SW 1271 (cell line): ENCODE results near the gene NFE2L3.
"Not testable (repeated sequence)": the region's sequence is repeated elsewhere in the genome, so short reads cannot be mapped to it uniquely, and the experiment has no call there.

Experiments
- DNase-seq, 2 experiments: peaks; one replicate each; lab custom pipeline; 2025; lab: John Stamatoyannopoulos, UW

The NFE2L3 gene, protein sequence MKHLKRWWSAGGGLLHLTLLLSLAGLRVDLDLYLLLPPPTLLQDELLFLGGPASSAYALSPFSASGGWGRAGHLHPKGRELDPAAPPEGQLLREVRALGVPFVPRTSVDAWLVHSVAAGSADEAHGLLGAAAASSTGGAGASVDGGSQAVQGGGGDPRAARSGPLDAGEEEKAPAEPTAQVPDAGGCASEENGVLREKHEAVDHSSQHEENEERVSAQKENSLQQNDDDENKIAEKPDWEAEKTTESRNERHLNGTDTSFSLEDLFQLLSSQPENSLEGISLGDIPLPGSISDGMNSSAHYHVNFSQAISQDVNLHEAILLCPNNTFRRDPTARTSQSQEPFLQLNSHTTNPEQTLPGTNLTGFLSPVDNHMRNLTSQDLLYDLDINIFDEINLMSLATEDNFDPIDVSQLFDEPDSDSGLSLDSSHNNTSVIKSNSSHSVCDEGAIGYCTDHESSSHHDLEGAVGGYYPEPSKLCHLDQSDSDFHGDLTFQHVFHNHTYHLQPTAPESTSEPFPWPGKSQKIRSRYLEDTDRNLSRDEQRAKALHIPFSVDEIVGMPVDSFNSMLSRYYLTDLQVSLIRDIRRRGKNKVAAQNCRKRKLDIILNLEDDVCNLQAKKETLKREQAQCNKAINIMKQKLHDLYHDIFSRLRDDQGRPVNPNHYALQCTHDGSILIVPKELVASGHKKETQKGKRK

DNA sequence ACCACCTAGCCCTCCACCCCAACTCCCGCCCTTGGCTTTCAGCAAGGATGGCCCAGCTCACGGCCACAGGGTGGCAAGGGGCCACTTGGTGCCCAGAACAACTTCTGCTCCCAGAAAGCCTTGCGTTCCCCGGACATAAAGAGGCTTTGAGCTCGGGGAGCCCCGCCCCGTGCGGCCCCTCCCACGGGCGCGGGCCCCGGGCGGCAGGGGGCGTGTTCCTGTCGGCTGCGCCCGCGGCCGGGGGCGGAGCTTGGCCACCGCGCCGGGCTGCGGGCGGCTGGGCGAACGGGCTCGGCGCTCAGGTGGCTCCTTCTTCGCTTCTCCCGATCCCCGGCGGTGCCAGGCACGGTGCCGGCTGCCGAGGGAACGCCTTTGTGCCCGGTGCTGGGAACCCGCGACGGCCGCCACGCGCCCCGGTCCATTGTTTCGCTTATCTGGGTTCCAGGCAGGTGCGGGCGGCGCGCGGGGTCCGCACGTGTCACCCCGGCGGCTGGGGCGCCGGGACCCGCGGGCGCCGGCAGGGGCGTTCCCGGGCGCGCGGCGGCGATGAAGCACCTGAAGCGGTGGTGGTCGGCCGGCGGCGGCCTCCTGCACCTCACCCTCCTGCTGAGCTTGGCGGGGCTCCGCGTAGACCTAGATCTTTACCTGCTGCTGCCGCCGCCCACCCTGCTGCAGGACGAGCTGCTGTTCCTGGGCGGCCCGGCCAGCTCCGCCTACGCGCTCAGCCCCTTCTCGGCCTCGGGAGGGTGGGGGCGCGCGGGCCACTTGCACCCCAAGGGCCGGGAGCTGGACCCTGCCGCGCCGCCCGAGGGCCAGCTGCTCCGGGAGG, at the start of gene NFE2L3:
Gene NFE2L3, plus strand, starts transcription at position 246 of the 829 bp plus-strand sequence. Its CDS starts 301 bp downstream, at position 547.
- peak; percentile 58 to 71 for DNase-seq

DNA sequence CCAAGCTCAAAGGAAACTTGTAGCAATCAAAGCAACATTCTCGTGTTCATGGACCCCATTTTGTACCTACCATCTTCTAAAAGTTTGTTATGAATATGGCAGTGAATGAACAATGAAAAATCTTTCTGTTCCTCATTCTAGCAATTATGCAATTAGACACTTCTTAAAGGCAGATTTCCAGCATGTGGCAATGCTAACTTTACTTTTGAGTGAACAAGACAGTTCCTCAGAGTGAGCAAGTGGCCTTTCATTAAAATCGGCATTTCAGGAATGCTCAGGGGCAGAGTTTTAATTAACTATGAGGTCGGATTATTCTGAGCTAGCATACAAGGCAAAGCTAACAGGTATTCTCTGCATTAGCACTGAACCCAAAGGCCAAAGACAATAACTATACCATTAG, 48.4 kb upstream of the NFE2L3 start:
- no peak for DNase-seq

DNA sequence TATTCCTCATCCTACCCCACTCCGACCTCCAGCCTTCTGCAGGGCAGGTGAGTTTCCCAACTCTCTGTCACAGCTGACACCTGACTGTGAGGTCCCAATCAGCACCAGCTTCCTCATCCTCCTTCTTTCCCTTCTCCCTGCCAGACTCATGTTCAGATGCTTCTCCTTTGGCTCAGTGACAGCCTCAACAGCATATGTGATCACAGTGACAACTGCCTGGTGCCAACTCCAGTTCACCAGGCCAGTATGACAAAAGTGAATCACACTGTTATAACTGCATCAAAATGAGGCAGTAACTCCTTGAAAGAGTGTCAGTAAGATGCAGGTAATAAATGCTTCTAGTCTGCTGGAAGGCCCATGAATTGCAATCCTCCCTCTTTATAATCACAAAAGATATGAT, 46.8 kb upstream of the NFE2L3 start:
- DNase-seq, result no peak

DNA sequence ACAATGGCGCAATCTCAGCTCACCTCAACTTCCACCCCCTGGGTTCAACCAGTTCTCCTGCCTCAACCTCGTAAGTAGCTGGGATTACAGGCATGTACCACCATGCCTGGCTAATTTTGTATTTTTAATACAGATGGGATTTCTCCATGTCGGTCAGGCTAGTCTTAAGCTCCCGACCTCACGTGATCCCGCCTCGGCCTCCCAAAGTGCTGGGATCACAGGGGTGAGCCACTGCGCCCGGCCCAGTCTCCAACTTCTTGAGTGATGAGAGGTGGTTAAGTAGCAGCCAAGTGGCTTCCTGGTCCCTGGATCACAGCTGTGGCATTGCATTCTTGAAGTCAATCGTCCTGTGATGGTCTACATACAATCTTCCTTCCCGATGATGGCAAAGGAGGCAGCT, 46.1 kb upstream of the NFE2L3 start:
- no peak for DNase-seq

DNA sequence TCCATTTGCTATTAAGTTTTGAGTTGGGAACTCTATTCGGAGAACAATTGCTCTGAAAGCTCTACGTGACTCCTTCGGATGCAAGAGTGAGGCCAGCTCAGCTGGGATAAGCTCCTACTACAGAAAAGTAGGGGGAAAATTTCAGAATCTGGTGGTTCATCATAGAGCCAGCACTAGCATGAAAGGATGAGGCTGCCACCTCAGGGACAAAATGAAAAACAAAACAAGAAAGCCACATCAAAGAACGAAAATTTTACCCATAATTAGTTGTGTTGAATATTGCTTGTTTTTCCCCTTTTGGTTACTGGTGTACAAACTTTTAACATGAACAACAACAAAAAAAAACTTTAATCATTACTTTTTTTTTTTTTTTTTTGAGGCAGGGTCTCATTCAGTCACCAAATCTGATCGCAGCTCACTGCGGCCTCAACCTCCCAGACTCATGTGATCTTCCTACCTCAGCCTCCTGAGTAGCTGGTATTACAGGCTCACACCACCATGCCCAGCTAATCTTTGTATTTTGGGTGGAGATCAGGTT, 39.7 kb upstream of the NFE2L3 start:
- no peak for DNase-seq

DNA sequence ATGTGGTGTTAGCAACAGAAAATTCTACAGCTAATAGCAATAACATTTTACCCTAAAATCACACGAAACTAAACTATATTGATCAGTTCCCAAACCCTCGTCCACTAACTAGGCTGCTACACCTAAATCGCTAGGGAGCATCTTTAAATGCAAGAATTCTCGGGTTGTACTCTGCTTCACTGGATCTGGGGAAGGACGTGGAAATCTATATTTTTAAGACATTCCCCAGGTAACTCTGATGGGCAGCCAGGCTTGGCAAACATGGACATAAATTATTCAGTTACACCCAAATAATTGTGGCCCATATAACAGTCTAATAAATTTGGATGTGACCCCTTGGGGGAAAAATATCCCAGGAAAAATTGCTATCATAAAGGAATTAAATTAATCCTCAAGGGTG, 36.3 kb upstream of the NFE2L3 start:
- DNase-seq, result no peak

DNA sequence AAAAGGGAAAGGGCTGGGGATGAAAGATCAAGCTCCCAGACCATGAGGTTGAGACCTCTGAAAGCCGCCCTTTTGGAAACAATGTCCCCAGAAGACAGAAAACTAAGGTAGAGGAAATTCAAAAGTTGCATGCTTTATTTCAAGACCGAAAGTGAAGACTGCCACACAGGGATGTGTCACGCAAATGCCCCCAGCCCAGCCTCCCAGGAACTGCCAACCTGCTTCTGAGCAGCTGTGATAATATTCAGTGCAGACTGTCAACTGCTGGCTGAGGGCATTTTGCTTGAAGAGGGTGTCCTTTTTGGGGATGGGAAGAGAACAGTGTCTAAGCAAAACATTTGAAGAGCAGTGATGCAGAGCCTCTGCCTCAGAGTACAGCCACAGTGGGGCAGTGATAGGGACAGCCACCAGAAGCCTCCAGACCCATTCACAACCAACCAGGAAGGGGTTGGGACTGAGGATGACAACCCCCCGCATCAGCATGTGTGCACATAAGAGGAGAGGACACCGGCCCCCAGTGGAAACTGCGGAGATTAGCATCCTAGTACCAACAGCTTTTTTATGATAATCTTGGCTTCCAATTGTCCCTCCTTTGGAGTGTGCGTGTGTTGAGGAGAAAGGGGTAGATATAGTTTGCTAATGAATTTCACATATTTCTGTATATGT, 34.7 kb upstream of the NFE2L3 start:
- DNase-seq, result no peak

DNA sequence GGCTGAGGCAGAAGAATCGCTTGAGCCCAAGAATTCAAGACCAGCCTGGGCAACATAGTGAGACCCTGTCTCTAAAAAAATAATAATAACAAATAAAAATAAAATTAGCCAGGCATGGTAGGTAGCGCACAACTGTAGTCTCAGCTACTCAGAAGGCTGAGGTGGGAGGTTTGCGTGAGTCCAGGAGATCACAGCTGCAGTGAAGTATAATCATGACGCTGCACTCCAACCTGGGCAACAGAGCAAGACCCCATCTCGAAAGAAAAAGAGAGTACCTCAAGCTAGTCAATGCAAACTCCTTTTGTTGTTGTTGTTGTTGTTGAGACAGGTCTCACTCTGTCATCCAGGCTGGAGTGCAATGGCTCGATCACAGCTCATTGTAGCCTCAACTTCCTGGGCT, 34.0 kb upstream of the NFE2L3 start:
- no peak for DNase-seq

DNA sequence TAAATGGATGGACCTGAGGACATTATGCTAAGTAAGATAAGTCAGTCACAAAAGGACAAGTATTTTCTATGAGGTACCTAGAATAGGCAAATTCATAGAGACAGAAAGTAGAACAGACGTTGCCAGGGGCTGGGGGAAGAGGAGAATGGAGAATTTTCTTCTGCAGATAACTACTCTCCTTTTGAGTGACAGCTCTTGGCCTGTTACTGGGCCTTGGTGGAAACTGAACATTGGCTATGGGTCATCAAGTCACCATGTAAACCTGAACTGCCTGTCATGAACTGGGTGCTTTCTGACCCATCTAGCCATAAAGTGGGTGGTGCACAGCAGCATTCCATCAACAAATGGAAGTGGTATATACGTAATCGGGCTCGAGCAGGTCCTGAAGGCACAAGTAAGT, 29.3 kb upstream of the NFE2L3 start:
- DNase-seq, result no peak

DNA sequence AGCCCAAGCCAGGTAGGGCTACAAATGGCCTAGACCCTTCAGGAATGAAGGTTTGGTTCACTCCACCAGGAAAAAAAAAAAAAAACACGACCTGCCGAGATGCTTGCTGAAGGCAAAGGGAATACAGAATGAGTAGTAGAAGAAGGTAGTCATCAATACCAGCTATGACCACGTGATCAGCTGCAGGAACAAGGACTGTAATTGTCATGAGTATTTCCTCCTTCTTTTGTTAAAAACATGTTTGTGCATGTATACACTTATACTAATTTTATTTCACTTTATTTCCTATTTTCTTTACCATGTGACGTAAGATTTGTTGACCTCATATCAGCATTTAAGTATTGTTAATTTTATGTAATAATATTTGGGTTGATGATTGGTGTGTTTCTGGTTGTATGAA, 27.2 kb upstream of the NFE2L3 start:
- DNase-seq, result not testable (repeated sequence)

DNA sequence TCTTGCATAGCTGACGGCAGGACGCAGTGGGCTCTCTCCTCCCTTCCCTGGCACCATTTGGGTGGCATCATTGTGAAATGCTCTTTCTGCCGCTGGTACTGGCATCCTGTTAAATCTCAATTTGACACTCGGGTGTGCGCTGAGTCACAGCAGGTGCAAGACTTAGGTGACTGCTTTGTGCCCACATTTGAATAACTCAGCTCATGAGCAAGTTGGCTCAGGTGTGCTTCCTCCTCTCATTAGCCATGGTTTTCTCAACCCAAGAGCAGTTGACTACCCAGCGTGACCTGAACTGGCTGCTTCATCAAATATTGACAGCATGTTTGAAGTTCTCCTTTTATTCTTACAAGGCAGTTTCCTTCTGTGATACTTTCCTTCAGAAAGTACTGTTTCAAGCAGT, 24.6 kb upstream of the NFE2L3 start:
- DNase-seq, result no peak

DNA sequence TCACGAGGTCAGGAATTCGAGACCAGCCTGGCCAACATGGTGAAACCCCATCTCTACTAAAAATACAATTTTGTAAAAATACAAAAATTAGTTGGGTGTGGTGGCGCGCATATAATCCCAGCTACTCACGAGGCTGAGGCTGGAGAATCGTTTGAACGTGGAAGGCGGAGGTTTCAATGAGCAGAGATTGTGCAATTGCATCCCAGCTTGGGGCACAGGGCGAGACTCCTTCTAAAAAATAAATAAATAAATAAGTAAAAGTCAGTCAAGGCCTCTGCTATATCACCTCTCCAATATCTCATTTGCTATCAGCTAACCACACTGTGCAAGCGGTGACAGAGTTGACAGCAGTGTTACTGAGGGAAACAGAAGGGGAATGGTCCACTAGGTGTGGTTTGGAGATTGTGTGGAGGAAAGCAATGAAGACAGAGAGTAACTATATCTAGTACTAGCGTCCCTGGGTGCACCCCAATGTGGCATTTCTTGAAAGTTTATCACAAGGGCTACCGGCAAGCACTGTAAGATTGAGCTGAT, 20.9 kb upstream of the NFE2L3 start:
- DNase-seq, result no peak

DNA sequence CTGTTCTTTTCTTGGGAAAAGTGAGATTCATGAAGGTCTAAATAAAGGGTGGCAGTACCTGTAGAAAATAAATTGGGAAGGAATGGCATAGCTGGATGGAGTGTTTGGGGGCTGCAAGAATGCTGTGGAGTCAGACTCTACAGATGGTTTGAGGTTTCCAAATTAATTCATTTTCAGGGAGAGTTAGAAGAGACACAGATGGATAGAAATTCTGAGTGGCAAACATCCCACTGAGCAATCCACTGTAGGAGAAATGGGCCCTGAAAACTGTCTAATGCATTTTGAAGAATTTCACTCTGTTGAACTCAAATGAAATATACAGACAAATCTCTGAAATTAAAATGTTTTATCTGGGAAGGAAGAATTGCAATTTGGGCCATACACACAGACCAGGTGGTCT, 16.9 kb upstream of the NFE2L3 start:
- no peak for DNase-seq

DNA sequence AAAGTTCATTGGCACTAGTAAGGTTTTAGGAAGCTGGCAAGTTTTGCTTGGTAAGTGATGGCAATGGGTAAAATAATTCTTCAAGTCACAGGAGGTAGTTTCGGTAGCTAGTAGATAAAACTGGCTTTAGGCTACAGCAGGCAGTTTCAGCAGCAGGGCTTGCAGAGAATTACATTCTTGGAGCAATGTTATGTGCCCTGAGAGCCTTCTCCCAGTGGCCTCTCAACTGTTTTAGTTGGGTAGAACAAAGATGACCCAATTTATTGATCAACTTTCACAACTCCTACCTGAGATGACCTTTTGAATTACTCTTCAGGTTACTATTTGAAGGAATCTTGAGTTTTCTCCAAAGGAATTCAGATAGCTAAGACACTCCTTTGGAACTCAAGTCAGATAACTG, 16.4 kb upstream of the NFE2L3 start:
- DNase-seq, result no peak

DNA sequence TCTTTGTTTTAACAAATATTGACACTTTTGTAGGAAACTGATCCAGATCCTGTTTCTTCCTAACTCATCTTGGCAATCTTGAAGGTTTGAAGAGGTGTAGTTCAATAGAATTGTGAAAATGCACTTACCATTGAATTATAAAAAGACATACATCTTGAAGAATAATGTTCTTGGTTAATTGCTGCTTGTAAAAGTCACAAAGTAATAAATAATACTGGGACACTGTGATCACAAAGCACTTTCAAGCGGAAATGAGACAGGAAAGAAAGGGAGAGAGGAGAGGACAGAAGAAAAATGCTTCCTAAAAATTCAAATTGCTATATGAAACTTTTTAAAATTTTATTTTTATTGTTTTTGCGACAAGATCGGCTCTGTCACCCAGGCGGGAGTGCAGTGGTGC, 15.2 kb upstream of the NFE2L3 start:
- DNase-seq, result no peak

DNA sequence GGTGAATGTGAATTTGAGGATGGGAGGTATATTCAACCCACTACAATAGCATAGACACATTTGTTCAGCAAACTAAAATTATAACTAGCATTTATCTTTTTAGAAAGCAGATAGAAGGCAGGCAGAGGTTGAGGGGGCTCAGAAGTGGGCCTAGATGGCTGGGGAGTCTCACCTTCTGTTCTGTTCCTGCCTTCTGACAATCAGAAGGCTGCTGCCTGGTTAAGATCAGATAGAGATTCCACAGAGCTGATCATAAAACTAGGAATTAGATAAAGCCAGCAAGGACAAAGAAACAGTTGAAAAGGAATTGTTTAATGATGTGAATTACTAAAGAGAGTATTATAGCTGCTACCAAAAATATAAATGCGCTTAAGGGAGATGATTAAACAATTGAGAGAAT, 11.6 kb upstream of the NFE2L3 start:
- DNase-seq, result no peak

DNA sequence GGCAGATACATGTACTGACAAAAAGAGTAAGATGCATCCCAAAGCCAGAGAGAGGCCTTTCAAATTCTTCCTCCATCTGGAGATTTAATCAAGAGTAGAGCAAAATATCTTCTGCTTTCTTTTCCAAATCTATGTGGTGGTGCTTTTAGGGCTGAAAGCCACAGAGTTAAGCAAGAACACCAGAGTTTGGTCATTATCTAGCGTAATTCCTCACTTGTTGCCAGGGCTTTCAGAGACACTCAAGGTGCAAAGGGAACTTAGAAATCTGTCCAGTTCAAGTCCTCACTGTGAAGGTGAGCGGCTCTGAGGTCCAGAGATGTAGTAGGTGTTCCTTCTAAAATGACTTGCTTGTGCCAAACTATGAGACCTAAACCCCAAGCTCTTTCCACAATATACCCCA, 10.9 kb upstream of the NFE2L3 start:
- DNase-seq, result no peak

DNA sequence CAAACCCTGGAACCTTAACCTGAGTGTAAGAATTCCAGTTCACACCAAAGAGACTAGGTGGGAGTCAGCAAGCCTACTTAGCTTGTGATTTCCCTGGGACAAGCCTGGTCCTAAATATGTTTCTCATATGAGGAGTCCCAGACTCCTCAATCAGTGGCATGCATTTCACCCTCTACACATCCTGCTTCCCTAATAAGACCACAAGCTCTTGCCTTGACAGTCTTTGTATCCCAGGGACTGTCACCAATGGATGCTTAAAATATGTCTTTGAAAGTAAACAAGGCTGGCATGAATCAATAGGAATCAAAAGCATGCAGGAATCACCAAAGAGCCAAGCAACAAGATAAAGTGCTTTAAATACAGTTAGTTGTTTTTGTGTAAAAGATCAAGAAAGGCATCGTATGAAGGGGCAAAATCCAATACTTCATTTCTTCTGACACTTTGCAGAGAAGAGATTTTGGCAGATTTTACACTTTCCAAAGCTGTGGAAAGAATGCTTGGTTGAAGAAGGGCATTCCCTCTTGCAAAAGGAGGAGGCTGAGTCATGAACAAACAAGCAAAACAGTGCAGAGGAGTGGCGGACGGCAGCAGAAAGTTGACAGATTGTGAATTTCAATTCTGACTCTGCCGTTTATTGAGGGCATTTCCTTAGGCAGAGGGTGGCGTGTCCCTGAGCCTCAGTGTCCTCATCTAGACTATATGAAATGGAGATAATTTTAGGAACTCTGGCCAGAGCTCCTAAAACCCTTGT, 8.5 kb upstream of the NFE2L3 start:
- no peak for DNase-seq

DNA sequence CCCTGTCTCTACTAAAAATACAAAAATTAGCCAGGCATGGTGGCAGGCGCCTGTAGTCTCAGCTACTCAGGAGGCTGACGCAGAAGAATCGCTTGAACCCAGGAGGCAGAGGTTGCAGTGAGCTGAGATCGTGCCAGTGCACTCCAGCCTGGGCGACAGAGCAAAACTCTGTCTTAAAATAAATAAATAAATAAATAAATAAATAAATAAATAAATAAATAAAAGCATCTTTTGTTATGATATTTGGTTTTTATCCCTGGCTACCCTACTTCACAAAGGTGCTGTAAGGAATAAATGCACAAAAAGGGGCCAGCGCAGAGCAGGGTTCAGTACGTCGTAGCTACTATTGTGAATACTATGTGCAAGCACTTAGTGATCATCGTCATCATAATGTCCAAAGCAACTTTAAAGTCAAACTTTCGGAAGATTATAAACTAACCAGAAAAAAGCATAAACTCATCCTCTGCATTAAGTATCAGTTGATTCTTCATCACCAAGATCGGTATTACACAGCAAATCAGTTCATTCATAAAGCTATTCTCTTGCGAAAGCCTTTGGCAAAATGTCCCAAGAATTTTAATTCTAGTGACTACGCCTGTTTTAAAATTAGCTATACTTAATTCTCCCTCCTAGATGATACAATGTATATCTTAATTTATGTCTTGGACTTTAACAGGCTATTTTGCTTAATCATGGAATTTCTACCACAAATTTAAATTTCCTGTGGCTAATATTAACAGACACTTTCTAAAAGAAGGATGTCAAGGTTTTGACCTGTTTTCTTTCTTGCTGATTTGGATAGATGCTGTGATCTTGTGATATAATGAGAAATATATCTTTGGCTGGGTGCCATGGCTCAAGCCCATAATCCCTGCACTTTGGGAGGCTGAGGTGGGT, 7.6 kb upstream of the NFE2L3 start:
- no peak for DNase-seq

DNA sequence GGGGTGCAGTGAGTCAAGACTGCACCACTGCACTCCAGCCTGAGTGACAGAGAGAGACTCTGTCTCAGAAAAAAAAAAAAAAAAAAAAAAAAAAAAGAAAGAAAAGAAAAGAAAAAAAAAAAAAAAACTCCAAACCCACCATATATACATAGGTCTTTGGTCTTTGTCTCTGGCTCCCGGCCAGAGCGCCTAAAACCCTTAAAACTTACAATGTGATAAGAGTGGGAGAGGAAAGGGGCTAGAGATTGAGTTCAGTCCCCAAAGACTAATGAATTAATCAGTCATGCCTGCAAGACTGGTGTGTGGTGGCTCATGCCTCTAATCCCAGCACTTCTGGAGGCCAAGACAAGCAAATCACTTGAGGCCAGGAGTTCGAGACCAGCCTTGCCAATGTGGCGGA, 6.8 kb upstream of the NFE2L3 start:
- no peak for DNase-seq
